ENCODE data around the gene DSCAML1.

DSCAML1 gene

DNA sequence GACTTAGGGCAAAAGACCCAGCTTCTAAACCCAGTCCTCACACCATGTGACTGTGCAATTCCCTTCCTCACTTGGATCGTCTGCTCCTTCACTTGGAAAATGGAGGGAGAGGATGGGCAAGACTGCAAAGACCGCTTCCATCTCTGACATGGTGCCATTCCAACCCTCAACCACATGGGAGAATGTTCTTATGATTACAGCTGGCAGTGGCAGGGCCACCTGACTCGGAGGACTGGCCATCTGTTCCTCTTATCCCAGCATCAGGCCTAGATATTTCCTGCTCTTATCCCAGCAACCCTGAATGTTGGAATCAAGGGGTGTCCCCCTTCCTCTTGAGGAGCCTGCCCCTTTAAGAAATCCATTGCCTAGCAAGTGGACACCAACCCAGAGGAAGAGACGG is 15.4 kb downstream of the DSCAML1 start:
- TF ChIP-seq, protein P1, sequence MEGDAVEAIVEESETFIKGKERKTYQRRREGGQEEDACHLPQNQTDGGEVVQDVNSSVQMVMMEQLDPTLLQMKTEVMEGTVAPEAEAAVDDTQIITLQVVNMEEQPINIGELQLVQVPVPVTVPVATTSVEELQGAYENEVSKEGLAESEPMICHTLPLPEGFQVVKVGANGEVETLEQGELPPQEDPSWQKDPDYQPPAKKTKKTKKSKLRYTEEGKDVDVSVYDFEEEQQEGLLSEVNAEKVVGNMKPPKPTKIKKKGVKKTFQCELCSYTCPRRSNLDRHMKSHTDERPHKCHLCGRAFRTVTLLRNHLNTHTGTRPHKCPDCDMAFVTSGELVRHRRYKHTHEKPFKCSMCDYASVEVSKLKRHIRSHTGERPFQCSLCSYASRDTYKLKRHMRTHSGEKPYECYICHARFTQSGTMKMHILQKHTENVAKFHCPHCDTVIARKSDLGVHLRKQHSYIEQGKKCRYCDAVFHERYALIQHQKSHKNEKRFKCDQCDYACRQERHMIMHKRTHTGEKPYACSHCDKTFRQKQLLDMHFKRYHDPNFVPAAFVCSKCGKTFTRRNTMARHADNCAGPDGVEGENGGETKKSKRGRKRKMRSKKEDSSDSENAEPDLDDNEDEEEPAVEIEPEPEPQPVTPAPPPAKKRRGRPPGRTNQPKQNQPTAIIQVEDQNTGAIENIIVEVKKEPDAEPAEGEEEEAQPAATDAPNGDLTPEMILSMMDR (conservative IDR thresholded peaks at IDR 0.05) = no peak
- H3K27ac ChIP-seq = no peak overlapping the region; the same call in 1 of the 2 replicates

DNA sequence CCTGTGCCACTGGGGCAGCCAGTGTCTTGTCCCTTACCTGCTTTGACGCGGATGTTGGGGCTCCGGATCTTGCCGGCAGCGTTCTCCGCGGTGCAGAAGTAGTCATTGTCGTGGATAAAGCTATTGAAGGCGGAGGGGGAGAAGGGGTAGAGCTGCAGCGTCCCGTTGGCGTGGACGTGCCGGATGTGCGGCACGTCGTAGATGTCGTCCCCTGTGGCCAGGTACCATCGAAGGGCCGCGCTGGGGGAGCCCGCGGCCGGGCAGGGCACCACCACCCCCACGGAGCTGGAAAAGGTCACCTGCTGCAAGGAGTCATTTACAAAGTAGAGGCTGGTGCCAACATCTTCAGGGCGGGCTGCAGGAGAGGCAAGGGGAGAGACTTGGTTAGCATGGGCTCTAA is 16.6 kb downstream of the DSCAML1 start:
- TF ChIP-seq, protein P1 (conservative IDR thresholded peaks at IDR 0.05) = no peak
- H3K27ac ChIP-seq = no peak overlapping the region

DNA sequence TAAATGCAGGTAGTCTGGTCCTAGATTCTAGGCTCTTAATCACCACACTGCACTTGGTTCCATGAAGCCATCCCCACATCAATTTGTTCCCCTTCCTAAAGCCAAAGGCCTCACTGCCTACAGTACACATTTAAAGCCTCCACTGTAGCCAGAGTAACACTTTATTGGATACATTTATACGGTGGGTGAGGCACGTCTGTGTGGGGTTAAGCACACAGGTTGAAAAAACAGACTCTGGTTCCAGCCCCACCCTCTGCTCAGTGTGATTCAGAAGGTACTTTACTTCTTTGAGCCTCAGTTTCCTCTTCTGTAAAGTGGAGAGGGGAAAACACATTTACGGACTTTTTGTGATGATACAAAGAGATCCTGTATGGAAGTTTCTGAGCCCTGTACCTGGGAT is 22.5 kb downstream of the DSCAML1 start:
- TF ChIP-seq, protein P1 (conservative IDR thresholded peaks at IDR 0.05) = no peak
- no peak overlapping the region for H3K27ac ChIP-seq

DNA sequence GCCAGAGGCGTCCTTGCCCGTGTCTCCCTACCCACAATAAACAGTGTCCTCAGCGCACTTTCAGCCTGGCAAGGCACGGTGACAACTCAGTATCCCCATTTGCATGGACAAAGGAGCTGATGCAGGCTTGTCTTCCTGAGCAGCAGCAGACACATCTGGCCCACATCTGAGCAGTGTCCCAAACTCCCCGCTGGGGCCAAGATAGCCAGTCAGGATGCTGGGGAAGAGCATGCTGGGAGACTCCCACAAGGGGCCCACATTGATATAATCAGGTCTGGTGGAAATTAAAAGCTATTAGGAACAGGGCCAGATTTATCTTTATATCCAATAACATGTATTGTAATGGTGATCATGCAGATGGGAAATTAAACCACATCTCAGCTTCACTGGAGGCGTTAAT is 24.7 kb downstream of the DSCAML1 start:
- H3K27ac ChIP-seq = no peak overlapping the region
- TF ChIP-seq, protein P1 (conservative IDR thresholded peaks at IDR 0.05) = no peak

DNA sequence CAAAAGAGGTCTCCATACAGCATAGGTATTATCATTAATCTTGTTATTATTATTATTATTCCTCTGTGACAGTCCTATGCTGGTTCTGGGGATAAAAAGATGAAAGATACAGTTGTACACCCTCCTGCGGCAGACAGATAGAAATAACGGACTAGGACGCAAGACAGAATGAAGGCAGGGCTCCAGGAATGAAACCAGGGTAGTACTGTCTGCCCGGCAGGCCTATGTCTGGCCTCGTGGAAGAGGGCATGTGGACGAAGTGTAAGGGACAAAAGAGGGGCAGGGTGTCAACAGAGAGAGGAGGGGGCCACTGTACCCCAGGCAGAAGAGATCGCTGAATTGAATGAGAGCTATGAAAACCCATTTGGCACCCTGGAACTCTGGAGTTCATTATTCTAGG is 25.2 kb downstream of the DSCAML1 start:
- no peak overlapping the region for H3K27ac ChIP-seq
- TF ChIP-seq, protein P1 (conservative IDR thresholded peaks at IDR 0.05) = no peak

DNA sequence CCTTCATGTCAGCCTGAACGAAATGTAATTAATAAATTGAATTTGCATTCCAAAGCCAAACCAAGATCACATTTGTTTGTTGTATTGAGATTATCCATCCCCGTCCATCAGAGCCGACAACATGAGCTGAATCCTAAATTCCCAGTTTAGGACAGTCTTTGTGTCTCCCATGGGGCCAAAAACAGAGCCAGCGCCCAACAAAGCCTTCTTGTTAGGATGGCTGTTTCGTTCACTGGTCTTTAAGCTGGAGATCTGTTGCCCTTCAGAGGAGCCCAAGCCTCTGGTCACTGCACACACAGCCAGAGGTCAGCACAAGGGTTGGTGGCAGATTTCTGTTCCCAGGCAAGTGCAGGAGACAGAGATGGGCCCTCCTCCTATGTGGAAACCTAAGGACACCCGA is 25.8 kb downstream of the DSCAML1 start:
- TF ChIP-seq, protein P1 (conservative IDR thresholded peaks at IDR 0.05) = no peak
- H3K27ac ChIP-seq = no peak overlapping the region

DNA sequence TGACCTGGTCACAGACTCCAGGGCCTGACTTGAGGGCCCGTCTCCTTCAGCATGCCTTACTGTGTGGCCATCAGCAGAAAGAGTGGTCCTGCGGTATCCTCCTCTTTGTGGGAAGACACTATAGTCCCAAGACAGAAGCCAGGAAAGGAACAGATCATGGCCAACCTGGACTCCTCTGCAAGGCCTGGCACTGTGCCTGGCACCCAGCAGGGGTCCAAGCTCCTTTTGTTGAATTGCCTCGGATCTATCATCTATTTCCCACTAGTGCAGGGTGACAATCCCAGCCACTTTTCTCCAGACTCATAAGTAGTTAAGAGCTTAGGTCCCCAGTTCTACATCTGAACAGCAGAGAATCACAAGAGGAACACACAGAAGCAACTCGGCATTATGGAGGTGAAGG is 27.0 kb downstream of the DSCAML1 start:
- H3K27ac ChIP-seq = no peak overlapping the region
- TF ChIP-seq, protein P1 (conservative IDR thresholded peaks at IDR 0.05) = no peak

DNA sequence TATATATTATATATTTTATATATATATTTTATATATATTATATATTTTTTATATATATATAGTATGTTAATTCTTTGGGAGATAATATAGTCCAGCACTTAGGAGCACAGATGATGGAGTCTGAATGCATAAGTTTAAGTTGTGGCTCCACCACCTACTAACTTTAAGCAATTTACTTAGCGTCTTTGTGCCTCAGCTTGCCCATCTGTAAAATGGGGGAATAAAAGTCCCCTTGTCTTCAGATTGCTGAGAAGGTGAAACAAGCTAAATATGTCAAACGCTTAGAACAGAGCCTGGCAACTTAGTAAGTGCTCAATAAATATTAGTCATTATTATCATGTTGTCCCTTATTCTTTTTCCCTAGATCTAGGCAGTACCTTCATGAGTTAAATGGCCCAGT is 27.5 kb downstream of the DSCAML1 start:
- TF ChIP-seq, protein P1 (conservative IDR thresholded peaks at IDR 0.05) = no peak
- no peak overlapping the region for H3K27ac ChIP-seq

All from VCaP (cell line).